Left renal pelvis (tissue), 4 donors: ENCODE measurements around the gene PLA2G12A. TPM values are rescaled to one million over a fixed set of nuclear protein-coding genes. Genes with fewer than 3 reads are reported as not detected.

Source experiments
- DNase-seq, 4 donors: peaks; one replicate each; pipeline ENCODE4 v3.0.0-alpha.2; 2013; ENCODE audit warnings: low read depth in 4 of 4, low spot score in 3 of 4
- polyA plus RNA-seq, 4 donors: library from polyadenylated mRNA; unstranded; fragments of 120-200 nt; gene quantifications; one replicate each; pipeline ENCODE4 v1.2.1, GENCODE V29; 2013; ENCODE audit not compliant: insufficient read length in 4 of 4

PLA2G12A gene
- polyA plus RNA-seq, 4 donors: 24.4 to 34.0 (median 32.1) TPM

- peak in 3 of 4 donors; percentile 9 to 18 (median 10) for DNase-seq
These were observed 653 bp downstream of the PLA2G12A start for GRCh38 chr4:109729117-109729717.

GRCh38 chr4:109728385-109728784 lies 1.5 kb downstream of the PLA2G12A start:
- no peak for DNase-seq

GRCh38 chr4:109723110-109723509 lies 6.8 kb downstream of the PLA2G12A start:
- no peak for DNase-seq

- no peak for DNase-seq
These were observed 7.5 kb downstream of the PLA2G12A start for GRCh38 chr4:109722357-109722756.

GRCh38 chr4:109721033-109721432 lies 8.8 kb downstream of the PLA2G12A start:
- DNase-seq: no peak

- no peak for DNase-seq
These were observed 10.3 kb downstream of the PLA2G12A start for GRCh38 chr4:109719604-109720003.

- DNase-seq: no peak
These were observed 11.1 kb downstream of the PLA2G12A start for GRCh38 chr4:109718759-109719158.

GRCh38 chr4:109713500-109713899 lies 16.4 kb downstream of the PLA2G12A start:
- no peak for DNase-seq

GRCh38 chr4:109708990-109709389 lies 20.9 kb downstream of the PLA2G12A start:
- no peak for DNase-seq

- no peak for DNase-seq
These were observed 21.4 kb downstream of the PLA2G12A start for GRCh38 chr4:109708435-109708834.

- DNase-seq: peak in 2 of 4 donors; percentile 19 to 21
These were observed 26.1 kb downstream of the PLA2G12A start for GRCh38 chr4:109703664-109704361.

- DNase-seq: peak; percentile 49 to 68 (median 60)
These were observed 26.8 kb downstream of the PLA2G12A start, which contains the start of gene CASP6 for GRCh38 chr4:109702950-109703663. Gene CASP6, minus strand, starts transcription at chr4:109703445. Its CDS starts 50 bp downstream, at chr4:109703395.

- peak in 2 of 4 donors; percentile 3 to 19 for DNase-seq
These were observed 28.1 kb downstream of the PLA2G12A start for GRCh38 chr4:109701566-109702410.

GRCh38 chr4:109699553-109700225 lies 30.2 kb downstream of the PLA2G12A start:
- no peak for DNase-seq

- DNase-seq: no peak
These were observed 31.2 kb downstream of the PLA2G12A start for GRCh38 chr4:109698656-109699055.

- DNase-seq: no peak
These were observed 38.4 kb downstream of the PLA2G12A start for GRCh38 chr4:109691411-109691920.

GRCh38 chr4:109690690-109691410 lies 39.0 kb downstream of the PLA2G12A start:
- no peak for DNase-seq

GRCh38 chr4:109684727-109685126 lies 45.1 kb downstream of the PLA2G12A start:
- DNase-seq: no peak

GRCh38 chr4:109683621-109684253 lies 46.1 kb downstream of the PLA2G12A start:
- DNase-seq: no peak
